22Rv1 (cell line): ENCODE measurements around the gene B4GALNT2.

ENCODE experiments used
- H3K27ac ChIP-seq: fragments of 450-650 bp; 2 replicates; pipeline ENCODE4 v1.5.1; 2017
- CTCF ChIP-seq: fragments of 450-650 bp; IDR thresholded peaks from 2 replicates; pipeline ENCODE4 v1.5.1; 2017; ENCODE audit warnings: mild to moderate bottlenecking
- ZFX ChIP-seq: fragments of 450-650 bp; IDR thresholded peaks from 2 replicates; pipeline ENCODE4 v1.6.1; 2017; ENCODE audit warnings: antibody characterized with exemption, borderline replicate concordance

The B4GALNT2 gene

GRCh38 chr17:49217651-49218413, 85.3 kb downstream of the B4GALNT2 start:
- no peak for TF ChIP-seq ZFX
- no peak for TF ChIP-seq CTCF
- no peak overlapping the region for H3K27ac ChIP-seq

- H3K27ac ChIP-seq = no peak overlapping the region
- TF ChIP-seq ZFX = no peak
- TF ChIP-seq CTCF = peak; percentile 59
These were observed 86.7 kb downstream of the B4GALNT2 start for GRCh38 chr17:49218941-49219913.

GRCh38 chr17:49219987-49220386, 87.4 kb downstream of the B4GALNT2 start:
- H3K27ac ChIP-seq = no peak overlapping the region
- TF ChIP-seq CTCF (peak; percentile 25), ZFX (no peak)

- no peak for TF ChIP-seq CTCF
- no peak for TF ChIP-seq ZFX
These were observed 90.6 kb downstream of the B4GALNT2 start for GRCh38 chr17:49223168-49223516.

GRCh38 chr17:49223517-49224197, 91.1 kb downstream of the B4GALNT2 start:
- H3K27ac ChIP-seq = no peak overlapping the region

More at GRCh38 chr17:49223168-49223516, 90.6 kb downstream of the B4GALNT2 start:
- no peak overlapping the region for H3K27ac ChIP-seq

More at GRCh38 chr17:49223517-49224197, 91.1 kb downstream of the B4GALNT2 start:
- TF ChIP-seq ZFX = no peak
- TF ChIP-seq CTCF = peak; percentile 91
